Measurements from ENCODE around the gene CRX.

GRCh38 chr19:47863514-47863936, 41.8 kb downstream of the CRX start:
- TF ChIP-seq POLR2A (IDR thresholded peaks at IDR 0.05) (no peak), CTCF (IDR thresholded peaks at IDR 0.05) (peak in 2 of 3 donors; percentile 65 to 81), POLR2AphosphoS5 (IDR thresholded peaks at IDR 0.05) (no peak)

All from breast epithelium (tissue), 3 donors.